Fibroblast of pulmonary artery (primary cell): Measurements from ENCODE around the gene RCAN2.

ENCODE experiments used
- DNase-seq: peaks from one replicate; pipeline ENCODE4 v3.0.0-alpha.2; 2010; ENCODE audit warnings: low read depth
- H3K4me3 ChIP-seq: replicated peaks from 2 replicates; pipeline ENCODE4 v1.5.1; 2011; ENCODE audit warnings: low read depth, mild to moderate bottlenecking, control low read depth, low read length, moderate library complexity
- TF ChIP-seq, protein P1 (sequence below): IDR thresholded peaks from 2 replicates; pipeline ENCODE4 v1.5.1; 2011; ENCODE audit warnings: mild to moderate bottlenecking, control low read depth, low read length, inconsistent platforms; ENCODE audit errors: missing control alignments

Gene RCAN2

DNA sequence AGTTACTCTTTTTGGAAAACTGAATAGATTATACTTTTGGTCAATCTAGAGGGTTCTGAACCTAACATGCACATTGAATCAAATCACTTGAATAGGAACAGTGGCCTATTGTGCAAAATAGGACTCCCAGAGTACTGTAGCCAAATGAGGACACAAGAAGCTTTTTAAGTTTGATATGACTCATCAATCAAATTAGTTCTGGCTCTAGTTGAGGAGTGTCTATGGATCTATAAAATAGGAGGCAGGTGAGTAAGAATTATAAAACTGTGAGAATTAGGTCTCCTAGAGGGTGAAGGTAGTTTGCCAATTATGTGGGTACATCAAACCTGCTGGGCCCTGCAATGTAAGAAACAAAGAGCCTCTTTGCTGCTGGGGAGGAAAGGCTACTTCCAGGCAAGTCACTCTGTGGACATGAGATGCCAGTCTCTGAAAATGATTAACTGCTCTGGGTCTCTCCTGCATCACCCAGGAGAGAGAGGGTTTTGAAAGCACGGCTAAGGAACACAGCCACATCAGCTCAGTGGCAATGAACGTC lies 112.3 kb downstream of the RCAN2 start:
- no peak for DNase-seq

DNA sequence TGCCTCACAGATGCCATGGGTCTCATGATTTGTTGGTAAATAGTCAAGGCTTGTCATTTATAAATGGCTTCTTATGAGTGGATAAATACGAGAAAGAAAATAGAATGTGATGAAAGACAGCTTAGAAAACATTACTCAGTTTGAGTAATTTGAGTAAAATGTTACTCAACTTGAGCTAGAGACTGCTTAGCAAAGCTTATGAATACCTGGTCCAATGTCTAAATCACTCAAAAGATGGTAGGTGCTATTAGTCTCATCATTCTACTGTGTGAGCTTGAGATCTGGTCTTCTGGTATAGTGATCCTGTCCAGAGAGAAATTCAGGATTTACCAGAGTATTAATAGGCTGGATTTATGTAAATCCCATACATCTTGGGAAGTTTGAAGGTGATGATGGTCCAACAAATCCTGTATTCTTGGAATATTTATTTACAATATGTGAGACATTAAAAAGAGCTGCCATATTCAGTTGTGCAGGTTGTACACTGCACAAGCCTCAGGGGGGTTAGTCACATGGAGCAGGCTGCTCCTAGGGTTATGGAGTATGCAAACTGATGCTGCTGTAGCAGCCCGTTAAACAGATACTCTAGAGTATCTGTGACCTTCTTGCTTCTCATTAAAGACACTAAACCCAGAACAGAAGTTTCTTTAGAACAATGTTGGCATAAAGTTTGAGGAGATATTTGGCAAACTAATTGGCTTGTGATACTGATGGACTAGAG lies 112.9 kb downstream of the RCAN2 start:
- no peak for DNase-seq
- TF ChIP-seq, protein P1, sequence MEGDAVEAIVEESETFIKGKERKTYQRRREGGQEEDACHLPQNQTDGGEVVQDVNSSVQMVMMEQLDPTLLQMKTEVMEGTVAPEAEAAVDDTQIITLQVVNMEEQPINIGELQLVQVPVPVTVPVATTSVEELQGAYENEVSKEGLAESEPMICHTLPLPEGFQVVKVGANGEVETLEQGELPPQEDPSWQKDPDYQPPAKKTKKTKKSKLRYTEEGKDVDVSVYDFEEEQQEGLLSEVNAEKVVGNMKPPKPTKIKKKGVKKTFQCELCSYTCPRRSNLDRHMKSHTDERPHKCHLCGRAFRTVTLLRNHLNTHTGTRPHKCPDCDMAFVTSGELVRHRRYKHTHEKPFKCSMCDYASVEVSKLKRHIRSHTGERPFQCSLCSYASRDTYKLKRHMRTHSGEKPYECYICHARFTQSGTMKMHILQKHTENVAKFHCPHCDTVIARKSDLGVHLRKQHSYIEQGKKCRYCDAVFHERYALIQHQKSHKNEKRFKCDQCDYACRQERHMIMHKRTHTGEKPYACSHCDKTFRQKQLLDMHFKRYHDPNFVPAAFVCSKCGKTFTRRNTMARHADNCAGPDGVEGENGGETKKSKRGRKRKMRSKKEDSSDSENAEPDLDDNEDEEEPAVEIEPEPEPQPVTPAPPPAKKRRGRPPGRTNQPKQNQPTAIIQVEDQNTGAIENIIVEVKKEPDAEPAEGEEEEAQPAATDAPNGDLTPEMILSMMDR: no peak
- no peak overlapping the region for H3K4me3 ChIP-seq

More for the DNA sequence above, 112.3 kb downstream of the RCAN2 start:
- H3K4me3 ChIP-seq: no peak overlapping the region
- TF ChIP-seq, protein P1: no peak

DNA sequence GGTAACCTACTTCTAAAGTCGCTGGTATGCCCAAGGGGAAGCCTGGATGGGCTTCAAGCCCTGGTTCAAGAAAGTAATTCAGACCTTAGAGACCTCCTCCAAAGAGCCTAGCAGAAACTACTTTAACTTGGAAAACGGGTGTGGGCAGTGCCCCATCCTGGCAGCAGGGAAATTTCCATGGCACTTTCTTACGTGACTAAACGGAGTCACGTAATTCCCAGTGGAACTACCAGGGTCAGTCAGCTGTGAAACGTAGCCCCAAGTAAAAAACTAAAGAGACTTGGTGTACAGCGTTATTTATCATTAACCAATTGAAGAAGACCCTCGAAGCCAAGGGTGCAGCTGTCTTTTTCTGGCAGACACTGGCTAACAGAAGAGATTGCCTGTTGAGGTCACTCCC lies 114.0 kb downstream of the RCAN2 start:
- TF ChIP-seq, protein P1: no peak
- DNase-seq: no peak
- H3K4me3 ChIP-seq: no peak overlapping the region

DNA sequence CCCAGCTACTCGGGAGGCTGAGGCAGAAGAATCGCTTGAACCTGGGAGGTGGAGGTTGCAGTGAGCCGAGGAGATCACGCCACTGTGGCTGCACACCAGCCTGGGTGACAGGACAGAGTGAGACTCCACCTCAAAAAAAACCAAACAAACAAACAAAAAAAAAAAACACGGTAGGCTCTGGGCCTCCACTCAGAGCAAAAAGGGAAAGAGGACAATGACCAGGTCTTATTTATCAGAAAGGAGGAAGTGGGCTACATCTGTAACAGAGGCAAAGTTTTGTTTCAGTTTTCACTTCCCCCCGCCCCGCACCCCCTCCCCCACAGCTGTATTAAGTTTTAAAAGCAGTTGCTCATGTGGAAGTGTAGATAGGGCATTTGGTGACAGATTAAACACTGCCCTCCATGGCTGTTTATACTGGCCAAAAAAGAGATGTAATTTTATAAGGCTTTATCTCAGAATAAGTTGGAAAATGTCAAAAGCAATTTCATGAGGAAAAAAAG lies 114.6 kb downstream of the RCAN2 start:
- no peak for DNase-seq
- no peak overlapping the region for H3K4me3 ChIP-seq
- TF ChIP-seq, protein P1: no peak

DNA sequence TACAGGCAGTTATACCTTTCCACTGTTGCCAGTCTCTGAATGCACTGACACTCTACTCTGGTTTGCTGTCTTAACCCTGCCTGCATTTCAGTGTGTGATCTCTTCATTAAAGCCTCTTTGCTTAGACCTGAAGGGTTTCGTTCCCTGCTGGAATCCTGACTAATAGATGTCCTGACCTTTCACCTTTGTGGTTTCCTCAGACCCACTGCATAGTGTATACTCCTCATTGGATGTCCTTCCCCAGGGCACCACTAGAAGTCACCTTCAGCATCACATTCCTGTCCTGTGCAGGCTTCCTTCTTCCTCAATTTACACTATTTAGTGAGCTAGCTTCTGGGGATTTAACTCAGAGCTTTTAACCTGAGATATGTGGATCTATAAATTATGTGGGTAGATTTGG lies 120.6 kb downstream of the RCAN2 start:
- DNase-seq: no peak
- no peak overlapping the region for H3K4me3 ChIP-seq
- TF ChIP-seq, protein P1: no peak

DNA sequence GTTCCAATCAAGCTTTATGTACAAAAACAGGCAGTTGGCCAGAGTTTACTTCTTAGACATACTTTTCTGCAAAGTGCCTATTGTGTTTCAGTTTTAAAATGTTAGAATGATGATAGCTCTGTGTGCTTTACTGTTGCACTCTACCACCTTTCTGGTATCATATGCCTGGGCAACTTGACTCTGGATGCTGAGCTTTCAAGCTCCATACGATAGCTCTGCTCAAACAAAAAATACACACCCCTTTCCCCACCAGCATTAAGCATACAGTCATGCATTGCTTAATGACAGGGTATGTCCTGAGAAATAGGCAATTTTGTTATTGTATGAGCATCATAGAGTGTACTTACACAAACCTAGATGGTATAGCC lies 123.1 kb downstream of the RCAN2 start:
- TF ChIP-seq, protein P1: no peak
- H3K4me3 ChIP-seq: no peak overlapping the region
- no peak for DNase-seq
